NOMO-1 treated with DMSO at 0.1 percent for 48 hours (cell line): Measurements from ENCODE around the gene GBA2.

Experiments used
- DNase-seq: peaks from one replicate; lab custom pipeline; 2025; ENCODE audit not compliant: unreplicated experiment; lab: John Stamatoyannopoulos, UW

The GBA2 gene

DNA sequence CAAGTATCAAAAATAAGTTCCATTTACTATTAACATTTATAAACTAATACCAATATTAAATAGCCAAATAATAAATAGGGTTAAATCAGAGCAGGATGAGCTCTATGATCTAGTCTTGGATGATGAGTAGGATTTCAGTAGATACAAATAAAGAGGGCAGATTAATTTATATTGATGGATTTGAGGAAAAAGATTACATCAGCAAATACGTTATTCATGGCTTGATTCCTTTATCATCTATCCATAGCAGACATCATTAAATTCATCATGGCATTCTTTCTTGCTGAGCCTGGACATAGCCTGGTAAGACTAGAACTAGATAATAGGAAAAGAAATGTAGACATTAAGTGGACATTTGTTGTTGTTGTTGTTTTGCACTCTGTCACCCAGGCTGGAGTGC lies 18.4 kb upstream of the GBA2 start:
- no peak for DNase-seq

GRCh38 chr9:35766997-35767396 lies 18.0 kb upstream of the GBA2 start:
- DNase-seq = no peak

DNA sequence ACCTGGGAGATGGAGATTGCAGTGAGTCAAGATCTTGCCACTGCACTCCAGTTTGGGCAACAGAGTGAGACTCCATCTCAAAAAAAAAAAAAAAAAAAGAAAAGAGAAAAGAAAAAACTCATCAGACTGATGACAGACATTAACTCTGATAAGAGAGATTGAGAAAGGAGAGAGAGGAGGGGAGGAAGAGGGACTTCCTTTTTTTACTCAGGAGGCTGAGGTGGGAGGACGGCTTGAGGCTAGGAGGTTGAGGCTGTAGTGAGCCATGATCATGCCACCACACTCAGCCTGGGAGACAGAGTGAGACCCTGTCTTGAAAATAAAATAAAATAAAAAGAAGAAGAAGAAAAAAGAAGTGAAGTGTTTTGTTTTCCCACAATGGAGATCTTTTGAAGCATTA lies 14.8 kb upstream of the GBA2 start:
- no peak for DNase-seq

DNA sequence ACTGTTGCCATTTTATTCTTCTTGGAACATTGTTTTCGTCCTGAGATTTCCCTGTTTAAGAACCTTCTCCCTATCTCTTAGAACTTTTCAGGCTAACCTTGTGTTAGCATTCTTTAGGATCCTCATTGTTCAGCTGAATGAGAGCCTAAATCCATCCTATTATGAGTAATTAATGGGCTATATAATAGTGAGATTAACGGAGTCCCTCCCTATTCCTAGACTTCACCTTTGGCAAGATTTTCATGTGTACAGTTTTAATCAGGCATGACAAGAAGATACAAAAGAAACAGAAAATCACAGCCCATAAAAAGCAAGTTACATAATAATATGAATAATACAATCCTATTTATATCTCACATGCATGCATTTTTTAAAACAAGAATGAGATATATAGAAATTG lies 14.2 kb upstream of the GBA2 start:
- DNase-seq = no peak

DNA sequence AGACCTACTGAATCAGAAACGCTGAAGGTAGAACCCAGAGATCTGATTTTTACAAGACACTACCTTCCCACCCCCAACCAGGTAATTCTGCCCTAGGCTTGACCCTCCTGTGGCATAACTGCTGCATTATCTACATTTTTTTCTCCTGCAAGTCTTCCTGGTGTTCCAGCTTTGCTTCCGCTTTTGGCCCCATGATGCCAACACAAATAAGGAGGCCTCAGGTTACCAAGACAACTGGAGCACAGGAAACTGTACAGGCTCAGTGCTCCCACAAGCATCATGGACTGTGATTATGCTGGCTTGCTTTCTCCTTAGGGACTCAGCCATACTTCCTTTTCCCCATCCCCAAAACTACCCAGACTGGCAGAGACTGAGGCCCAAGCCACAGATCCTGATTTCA lies 11.6 kb upstream of the GBA2 start:
- no peak for DNase-seq

GRCh38 chr9:35759795-35760194 lies 10.8 kb upstream of the GBA2 start:
- DNase-seq = no peak

DNA sequence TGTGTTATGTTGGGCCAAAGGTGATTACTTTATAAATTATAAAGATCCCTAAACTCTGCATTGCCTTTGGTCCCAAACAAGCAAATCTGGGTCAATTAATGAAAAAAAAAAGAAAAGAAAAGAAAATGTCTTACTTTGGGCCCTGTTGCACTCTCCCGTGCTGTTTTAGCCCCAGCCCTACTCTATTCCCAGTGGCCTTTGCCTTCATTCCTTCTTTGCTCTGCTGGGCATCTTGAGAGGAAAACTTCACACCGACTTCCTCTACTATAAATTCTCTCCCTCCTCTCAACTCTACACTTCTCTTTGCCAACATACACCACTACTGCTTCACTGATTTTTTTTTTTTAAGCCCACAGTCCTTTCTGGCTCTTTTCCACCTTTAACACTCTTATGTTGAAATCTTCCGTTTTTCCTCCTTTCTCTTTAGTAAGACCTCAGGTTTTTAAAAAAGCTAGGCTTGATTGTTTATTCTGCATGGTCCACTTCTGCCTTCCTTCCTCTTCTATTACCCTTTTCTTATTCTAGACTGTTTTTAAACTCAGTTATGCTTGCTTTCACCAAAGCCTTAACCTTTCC lies 9.5 kb upstream of the GBA2 start:
- DNase-seq = peak; percentile 40

DNA sequence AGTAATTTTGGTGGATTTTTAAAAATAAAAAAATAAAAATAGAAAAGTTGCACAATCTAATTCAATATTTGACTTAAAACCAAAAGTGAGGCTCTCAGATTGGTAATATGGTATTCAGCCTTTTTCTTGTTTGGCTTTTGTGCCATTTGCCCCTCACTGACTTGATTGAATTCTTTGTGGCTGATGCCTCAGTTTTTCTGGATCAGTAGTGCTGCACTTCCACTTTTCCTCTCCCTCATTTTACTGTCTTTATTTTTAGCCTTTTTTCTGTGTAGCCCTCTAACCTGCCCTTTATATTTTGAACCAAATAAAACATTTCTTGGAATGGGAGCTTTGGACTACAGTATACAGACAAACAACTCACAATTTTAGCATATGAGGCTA lies 8.9 kb upstream of the GBA2 start:
- no peak for DNase-seq

- peak; percentile 51 for DNase-seq
Observed at GRCh38 chr9:35757226-35757891, 8.3 kb upstream of the GBA2 start.

DNA sequence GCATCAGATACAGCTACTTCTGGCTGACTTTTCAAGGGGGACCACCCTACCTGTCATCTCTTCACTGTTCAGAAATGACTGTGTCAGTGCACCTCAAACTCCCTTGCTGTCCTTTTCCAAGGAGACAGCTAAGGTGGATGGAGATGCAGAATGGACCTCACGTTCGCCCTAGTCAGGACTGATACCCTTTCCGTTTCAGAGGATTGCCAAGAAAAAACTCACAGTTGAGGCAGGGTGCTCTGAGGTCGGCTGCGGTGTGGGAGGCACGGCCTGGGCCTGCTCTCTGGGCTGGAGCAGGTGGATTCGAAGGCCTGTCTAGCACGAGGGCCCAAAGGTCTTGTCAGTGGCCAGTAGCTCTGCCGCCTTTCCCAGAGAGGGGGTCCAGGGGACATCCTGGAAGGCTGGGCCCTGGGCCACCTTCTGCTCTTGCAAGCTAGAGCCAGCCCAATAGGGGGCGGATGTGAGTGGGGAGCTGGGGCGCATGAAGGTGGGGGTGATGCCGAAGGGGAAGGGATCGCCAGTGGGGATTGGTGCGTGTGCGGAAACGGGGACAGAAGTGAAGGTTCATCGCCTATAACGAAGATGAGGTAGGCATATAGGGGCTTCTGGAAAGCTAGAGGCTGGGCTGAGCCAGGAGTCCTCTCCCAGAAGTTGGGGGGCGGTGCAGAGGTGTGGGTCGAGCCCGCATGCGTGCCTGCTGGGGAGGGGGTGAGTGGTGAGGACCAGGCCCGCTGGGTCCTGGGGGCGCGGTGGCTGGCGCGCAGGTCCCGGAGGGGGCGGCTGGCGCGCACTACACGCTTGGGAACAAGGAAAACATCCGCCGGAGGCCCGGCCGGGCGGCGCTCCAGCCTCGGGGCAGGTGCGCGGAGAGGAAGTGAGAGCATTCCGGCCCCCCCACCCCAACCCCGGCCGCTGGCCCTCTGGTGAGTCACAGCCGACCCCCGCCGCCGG lies 7.5 kb upstream of the GBA2 start:
- DNase-seq = peak; percentile 73

- DNase-seq = no peak
Observed at GRCh38 chr9:35755071-35755470, 6.0 kb upstream of the GBA2 start.

DNA sequence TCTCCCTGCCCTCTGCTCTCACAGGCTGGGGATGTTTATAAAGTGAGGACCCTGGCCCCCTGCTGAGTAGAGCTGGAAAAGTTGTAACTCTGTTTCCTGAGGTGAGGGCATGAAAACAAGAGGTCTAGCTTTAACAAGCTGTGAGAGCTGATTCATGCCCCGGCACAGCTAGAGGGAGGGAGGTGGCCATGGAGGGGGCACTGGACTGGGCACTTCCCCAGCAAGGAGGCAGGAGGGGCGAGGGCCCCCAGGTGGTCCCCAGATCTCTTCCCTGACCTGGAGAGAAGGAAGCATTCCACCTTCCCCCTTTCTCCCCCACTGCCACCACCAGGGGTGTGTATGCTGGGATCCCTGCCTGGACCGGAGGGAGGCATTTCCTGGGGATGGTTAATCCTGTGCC lies 5.2 kb upstream of the GBA2 start, which contains the start of gene MSMP:
Gene MSMP (minus strand): TSS at position 13 of the 400 bp plus-strand sequence. CDS start 147 bp downstream, outside the sequence.
- no peak for DNase-seq

GRCh38 chr9:35753466-35753865 lies 4.4 kb upstream of the GBA2 start:
- DNase-seq = no peak

DNA sequence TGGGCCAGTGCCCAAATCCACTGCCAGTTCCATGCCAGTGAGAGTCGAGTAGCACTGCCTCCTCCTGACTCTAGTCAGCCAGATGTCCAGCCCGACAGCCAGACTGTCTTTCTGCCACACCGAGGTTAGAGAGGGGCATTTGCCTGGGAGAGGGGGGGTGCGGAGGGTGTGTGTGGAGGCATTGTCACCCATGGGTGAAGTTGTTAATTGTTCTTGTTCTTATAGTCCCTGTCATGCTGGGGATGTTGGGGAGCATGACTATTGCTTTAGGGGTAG lies 1.2 kb upstream of the GBA2 start:
- DNase-seq = no peak

GRCh38 chr9:35749515-35750255 lies 657 bp upstream of the GBA2 start:
- DNase-seq = peak; percentile 42

DNA sequence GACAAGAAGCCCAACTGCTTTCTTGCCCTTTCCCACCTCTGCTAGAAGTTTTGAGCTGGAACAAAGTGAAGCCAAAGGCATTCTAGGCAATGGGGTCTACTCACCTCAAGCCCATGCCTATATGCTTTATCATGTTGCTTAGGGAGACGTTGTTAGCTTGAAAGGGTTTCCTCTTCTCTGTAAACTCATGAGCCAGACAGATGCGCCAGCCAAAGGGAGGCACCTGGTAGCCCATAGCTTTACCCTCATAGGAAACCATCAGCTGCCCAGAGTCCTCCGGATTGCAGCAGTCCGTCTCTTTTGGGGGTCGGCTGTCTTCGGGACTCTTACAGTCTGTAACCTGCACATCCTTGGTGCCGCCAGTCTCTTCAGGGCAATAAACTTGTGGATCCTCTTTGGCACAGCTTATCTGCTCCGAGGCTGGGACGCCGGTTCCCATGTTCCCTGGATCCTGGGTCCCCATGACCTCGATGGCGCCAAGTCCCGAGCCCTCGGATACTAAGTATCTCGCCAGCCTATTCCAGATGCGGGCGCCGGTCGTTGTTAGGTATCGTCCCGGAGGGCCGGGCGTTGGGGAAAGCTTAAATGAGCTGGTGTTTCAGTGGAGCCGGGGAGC lies 678 bp downstream of the GBA2 start:
- no peak for DNase-seq

- no peak for DNase-seq
Observed at GRCh38 chr9:35746583-35746982, 2.4 kb downstream of the GBA2 start.

- DNase-seq = no peak
Observed at GRCh38 chr9:35745569-35745968, 3.5 kb downstream of the GBA2 start.

GRCh38 chr9:35743880-35744518 lies 5.0 kb downstream of the GBA2 start:
- DNase-seq = no peak

DNA sequence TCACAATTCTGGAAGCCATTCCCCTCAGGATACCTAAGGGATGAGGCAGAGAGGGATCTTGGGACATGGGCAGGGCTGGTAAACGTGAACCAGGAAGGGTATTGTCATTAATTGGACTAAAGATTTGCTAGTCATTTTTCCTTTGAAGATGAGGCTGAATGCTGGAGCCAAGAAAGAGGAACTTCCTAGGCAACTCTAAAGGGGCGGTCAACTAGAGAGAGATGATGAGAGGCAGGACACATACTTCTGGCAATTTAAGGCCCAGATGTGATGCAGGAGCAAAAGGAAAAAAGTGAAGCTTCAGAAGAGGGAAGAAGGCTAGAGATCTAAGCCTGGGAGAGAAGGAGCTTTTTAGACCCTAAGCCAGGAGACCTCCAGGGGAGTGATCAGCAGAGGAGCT lies 5.6 kb downstream of the GBA2 start:
- DNase-seq = no peak

GRCh38 chr9:35741740-35742139 lies 7.3 kb downstream of the GBA2 start:
- DNase-seq = no peak
